GM18511 (cell line): ENCODE results near the gene KCNK7.
"Not testable (repeated sequence)": the region's sequence is repeated elsewhere in the genome, so short reads cannot be mapped to it uniquely, and the experiment has no call there.

Experiments
- ATAC-seq: cut with Tn5 transposase; IDR thresholded peaks from one replicate; pipeline ENCODE4 v1.9.1; 2021; ENCODE audit warnings: mild to moderate bottlenecking, moderate library complexity; ENCODE audit not compliant: unreplicated experiment

Gene KCNK7, protein sequence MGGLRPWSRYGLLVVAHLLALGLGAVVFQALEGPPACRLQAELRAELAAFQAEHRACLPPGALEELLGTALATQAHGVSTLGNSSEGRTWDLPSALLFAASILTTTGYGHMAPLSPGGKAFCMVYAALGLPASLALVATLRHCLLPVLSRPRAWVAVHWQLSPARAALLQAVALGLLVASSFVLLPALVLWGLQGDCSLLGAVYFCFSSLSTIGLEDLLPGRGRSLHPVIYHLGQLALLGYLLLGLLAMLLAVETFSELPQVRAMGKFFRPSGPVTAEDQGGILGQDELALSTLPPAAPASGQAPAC

GRCh38 chr11:65595543-65596281, at the start of gene KCNK7:
KCNK7 (minus strand) TSS chr11:65595800; CDS start chr11:65595772, 28 bp downstream.
- ATAC-seq, result no peak

DNA sequence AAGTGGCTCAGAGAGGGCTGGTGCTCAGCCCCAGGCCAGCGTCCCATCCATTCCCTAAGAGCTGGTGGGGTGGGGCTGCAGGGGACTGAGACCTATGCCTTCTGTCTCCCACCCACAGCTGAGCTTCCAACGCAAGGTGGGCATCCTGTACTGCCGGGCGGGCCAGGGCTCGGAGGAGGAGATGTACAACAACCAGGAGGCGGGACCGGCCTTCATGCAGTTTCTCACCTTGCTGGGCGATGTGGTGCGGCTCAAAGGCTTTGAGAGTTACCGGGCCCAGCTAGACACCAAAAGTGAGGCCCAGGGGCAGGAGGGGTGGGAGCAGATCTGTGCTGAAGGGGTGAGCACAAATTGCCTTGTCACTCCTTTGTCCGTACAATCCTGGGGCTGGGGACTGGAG, 49.2 kb upstream of the KCNK7 start:
- no peak for ATAC-seq

- no peak for ATAC-seq
Measured at GRCh38 chr11:65643971-65644370, 48.4 kb upstream of the KCNK7 start.

DNA sequence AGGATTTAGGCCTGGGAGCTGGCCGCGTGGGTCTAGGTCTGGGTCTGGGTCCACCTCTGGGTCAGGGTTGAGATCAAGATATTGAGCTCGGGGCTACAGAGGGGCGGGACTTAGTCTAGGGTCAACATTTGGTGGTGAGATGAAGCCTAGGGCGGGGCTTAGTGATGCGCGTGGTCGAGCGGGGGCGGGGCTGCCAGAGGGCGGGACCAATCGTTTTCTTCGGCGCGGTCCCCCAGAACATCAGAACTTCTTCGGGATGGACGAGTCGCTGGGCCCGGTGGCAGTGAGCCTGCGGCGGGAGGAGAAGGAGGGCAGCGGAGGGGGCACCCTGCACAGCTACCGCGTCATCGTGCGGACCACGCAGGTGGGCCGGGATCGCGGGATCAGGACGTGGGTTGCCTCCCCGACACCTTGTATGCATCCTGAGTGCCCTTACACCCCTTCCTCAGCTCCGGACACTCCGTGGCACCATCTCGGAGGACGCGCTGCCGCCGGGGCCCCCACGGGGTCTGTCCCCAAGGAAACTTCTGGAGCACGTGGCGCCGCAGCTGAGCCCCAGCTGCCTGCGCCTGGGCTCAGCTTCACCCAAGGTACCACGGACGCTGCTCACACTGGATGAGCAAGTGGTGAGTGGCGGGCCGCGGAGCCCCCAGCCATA, 46.5 kb upstream of the KCNK7 start:
- ATAC-seq, result no peak

DNA sequence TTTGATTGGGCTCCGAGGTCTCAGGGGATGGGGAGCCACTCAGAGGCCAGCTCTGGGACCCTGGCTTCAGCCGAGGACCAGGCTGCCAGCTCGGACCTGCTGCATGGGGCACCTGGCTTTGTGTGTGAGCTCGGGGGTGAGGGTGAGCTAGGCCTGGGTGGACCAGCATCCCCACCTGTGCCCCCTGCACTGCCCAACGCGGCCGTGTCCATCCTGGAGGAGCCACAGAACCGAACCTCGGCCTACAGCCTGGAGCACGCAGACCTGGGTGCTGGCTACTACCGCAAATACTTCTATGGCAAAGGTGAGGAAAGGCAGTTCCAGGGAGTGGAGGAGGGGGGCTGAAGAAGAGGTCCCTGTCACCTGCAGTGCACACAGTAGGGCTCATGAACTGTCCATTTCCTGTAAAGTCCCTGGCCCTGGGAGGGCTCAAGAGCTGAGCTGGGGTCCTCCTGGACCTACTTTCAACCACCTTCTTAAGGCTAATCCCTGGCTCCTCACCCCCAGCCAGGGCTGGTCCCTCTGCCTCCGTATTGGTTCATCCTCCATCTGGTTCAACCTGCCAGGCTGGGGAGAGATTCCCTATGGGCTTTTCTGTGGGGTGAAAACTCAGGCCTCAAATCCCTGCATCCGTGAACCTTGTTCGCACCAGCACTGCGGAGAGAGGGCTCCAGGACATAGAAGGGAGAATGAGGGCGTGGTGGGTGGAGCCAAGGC, 45.9 kb upstream of the KCNK7 start:
- no peak for ATAC-seq

DNA sequence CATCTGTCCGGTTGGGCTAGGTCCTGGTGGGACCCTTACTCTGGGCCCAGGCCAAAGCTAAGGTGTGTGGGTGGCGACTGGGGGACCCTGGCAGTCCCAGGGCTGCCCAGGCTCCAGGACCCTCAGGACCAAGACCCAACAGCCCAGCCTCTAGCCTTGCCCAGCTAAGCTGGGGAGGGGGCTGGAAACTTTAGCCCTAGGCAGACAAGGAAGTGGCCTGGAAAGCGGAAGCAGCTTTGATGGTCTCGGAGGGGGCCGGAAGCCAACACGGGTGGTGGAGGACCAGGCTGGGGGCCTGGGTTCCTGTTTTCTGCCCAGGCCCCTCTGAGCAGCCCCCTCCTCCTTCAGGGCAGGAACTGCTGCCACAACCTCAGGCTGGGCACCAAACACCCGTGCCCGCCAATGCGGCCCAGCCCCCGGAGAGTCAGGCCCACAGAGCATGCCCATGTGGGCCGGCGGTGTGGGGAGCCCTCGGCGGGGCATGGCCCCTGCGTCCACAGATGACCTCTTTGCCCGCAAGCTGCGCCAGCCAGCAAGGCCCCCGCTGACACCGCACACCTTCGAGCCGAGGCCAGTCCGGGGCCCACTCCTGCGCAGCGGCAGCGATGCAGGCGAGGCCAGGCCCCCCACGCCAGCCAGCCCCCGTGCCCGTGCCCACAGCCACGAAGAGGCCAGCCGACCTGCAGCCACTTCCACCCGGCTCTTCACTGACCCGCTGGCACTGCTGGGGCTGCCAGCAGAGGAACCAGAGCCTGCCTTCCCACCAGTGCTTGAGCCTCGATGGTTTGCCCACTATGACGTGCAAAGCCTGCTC, 45.1 kb upstream of the KCNK7 start:
- no peak for ATAC-seq

DNA sequence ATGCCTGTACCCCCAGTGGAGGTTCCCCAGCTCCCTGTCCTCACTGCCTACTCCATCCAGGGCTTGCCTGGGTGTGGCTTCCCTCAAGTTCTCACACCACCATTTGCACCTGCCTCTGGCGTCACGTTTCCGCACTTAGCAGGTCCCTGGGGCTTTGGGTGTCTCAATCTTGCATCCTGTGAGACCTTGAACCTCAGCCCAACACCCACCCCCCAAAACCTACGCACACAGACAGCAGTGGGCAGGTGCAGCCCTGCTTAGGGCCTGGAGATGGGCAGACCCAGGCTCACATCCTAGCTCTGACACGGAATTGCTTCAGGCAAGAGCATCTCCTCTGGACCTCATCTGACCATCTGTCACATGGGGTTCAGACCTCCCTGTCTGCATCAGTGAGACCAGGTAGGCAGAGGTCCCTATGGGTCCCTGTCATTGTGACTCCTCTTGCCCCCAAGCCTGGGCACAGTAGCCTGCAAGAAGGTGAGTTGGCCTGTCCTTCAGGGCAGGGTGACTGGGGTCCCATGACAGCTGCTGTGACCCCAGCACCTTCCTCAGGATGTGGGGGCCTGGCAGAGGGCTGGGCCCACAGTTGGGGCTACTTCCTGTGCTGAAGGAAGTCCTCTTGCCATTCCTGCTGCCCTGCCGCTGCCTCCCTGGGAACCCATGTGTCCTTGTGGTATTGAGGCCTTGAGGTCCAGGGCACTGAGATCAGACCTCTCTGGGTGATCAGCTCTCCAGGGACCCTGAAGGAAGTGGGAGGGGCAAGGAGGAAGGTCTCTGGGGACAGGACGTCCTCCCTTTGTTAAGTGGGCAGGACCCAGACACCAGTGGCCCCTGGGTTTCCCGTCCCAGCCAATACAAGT, 44.3 kb upstream of the KCNK7 start:
- ATAC-seq, result peak; percentile 57

DNA sequence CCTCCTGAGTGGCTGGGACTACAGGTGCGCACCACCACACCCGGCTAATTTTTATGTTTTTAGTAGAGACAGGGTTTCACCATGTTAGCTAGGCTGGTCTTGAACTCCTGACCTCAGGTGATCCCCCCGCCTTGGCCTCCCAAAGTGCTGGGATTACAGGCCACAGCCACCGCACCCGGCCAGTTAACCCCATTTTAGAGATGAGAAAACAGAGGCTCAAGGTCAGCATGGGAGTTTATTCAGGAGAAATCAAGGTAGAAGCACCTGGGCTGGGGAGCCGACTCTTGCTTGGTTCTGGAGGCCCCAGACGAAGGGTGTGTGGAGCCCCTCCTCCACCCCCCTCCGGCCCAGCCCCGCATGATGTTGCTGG, 43.6 kb upstream of the KCNK7 start:
- ATAC-seq, result not testable (repeated sequence)

- peak; percentile 48 for ATAC-seq
Measured at GRCh38 chr11:65637794-65638419, 42.3 kb upstream of the KCNK7 start, which contains the start of gene SIPA1. SIPA1 (plus strand) TSS chr11:65638101; CDS start chr11:65640922, 2,821 bp downstream.

- no peak for ATAC-seq
Measured at GRCh38 chr11:65637032-65637557, 41.5 kb upstream of the KCNK7 start.

- ATAC-seq, result no peak
Measured at GRCh38 chr11:65636108-65637031, 40.8 kb upstream of the KCNK7 start.

DNA sequence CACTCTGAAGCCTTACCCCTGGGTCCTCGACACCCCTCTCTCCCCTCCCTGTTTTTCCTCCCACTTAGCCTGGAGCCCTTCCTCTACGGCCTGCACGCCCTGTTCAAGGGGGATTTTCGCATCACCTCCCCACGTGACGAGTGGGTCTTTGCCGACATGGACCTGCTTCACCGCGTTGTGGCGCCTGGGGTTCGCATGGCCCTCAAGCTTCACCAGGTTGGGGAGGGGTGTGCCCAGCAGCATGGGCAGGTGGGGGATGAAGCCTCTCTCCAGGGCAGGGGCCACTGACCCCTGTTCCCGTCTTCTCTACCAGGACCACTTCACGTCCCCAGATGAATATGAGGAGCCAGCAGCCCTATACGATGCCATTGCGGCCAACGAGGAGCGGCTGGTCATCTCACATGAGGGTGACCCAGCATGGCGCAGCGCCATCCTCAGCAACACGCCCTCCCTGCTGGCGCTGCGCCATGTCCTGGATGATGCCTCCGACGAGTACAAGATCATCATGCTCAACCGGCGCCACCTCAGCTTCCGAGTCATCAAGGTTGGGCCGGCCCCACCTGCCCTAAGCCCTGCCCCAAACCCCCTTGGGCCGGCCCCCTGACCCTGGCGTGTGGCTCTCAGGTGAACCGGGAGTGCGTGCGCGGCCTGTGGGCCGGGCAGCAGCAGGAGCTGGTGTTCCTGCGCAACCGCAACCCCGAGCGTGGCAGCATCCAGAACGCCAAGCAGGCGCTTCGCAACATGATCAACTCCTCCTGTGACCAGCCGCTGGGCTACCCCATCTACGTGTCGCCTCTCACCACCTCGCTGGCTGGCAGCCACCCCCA, 39.5 kb upstream of the KCNK7 start:
- no peak for ATAC-seq

- no peak for ATAC-seq
Measured at GRCh38 chr11:65634440-65634839, 38.8 kb upstream of the KCNK7 start.

DNA sequence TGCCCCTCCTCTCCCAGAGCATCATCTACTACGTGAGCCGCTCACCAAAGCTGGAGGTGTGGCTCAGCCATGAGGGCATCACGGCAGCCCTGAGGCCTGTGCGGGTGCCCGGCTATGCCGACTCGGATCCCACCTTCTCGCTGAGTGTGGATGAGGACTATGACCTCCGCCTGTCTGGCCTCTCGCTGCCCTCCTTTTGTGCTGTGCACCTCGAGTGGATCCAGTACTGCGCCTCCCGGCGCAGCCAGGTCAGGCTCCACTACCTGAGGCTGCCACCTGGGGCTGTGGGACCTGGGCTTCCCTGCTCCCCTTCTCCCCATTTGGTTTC, 38.5 kb upstream of the KCNK7 start:
- no peak for ATAC-seq

GRCh38 chr11:65633390-65634108, 37.9 kb upstream of the KCNK7 start:
- no peak for ATAC-seq

DNA sequence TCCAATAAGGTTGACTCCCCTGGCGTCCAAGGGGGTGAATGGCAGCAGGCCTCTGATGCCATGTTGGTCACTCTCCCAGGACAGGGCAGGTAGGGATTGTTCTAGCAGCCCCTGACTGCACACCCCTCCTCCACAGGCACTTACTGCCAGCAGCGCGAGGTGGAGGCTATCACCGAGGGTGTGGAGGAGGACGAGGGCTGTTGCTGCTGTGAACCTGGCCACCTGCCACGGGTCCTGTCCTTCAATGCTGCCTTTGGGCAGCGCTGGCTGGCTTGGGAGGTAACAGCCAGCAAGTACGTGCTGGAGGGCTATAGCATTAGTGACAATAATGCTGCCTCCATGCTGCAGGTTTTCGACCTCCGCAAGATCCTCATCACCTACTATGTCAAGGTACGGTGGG, 34.6 kb upstream of the KCNK7 start:
- ATAC-seq, result no peak
